GM21526 (cell line): ENCODE data around the gene TNFAIP8.

Experiments used
- ATAC-seq: cut with Tn5 transposase; IDR thresholded peaks from one replicate; pipeline ENCODE4 v1.9.1; 2021; ENCODE audit warnings: moderate library complexity; ENCODE audit not compliant: unreplicated experiment, low FRiP score

The TNFAIP8 gene

DNA sequence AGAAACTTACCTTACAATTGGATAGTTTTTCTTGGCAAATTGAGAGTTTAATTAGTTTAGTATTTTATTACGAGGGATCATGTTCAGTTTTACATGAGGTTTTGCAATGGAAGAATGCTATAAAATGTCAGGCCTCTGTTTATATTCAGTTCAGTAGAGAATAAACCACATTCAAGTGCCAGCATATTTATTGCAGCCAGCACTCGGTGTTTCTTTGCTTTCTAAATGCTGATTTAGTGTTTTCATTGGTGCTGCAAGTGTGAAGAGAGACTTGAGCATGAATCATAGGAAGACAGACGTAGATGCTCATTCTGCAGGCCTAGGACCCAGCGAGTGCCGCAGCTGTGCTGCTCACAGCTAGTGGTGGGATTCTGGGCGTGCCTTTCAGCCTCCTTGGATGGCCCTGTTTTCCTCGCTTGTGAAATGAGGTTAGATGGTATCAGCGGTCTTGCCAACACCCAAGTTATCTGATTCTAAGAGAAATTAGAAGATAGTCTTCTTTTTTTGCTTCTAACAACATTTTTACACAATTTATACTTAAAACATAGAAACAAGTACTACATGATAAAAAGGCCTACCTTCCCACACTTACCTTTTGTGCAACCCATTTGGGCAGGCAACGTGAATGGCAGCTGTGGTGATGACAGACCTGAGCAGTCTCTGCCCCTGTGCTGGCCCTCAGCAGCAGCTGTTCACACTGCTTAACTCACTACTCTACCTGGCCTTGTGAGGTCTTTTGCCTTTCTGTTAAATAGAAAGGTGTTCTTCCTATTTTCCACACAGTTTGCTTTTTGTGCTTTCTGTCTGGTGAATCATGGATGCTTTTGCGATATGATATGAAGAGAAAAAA is 26.8 kb upstream of the TNFAIP8 start:
- no peak for ATAC-seq

DNA sequence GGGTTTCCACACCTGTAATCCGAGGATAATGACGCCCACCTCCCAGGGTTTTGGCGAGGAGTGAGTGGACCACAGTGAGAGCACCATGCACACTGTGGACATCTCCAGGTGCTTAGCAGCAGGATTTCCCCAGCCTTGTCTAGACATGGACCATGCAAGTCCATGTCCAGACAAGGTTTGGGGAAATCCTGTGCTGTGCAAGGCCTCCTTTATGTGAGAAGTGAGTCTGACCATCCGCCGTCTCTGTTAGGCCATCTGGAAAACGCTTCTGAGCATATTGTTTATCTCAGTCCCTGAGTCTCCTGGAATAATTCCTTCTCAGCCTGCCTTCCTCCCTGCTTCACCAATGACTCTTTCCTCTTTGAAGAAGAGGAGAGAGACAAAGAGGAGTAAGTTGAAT is 26.2 kb upstream of the TNFAIP8 start:
- ATAC-seq: no peak

DNA sequence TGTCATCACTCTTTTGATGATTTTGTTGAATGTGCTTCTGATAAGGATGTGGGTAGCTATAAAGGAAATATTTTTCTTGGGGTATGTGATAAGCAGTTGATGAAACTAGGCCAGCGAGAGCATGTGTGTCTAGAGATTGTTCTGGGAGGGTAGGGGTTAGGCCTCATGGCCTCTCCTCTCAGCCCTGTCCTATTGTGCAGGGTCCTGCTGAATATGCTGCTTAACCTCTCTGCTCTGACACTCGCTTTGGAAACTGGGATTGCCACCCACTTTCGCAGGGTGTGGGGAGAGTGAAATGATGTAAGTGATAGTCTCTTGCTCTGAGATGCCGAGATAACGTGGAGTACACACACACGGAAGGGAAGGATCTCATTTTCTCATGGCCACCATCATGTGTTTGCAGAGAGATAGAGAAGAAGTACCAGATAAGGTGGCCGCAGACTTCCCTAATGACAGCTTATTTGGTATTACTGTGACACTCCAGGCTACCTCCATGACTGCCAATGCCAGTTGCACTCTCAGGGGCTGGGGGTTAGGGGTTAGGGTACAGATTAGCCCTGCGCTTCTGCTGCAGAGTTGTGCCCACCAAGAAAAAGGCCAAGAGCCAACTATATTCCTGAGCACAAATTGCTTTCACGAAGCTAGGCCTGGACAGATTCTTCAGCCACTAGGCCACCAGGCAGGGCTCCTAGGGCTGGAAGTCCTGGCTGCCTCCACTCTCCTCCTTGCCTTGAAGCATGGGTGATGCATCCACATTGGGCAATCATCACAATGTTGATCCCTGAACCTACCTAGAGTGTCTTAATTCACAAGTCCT is 25.2 kb upstream of the TNFAIP8 start:
- ATAC-seq: no peak

DNA sequence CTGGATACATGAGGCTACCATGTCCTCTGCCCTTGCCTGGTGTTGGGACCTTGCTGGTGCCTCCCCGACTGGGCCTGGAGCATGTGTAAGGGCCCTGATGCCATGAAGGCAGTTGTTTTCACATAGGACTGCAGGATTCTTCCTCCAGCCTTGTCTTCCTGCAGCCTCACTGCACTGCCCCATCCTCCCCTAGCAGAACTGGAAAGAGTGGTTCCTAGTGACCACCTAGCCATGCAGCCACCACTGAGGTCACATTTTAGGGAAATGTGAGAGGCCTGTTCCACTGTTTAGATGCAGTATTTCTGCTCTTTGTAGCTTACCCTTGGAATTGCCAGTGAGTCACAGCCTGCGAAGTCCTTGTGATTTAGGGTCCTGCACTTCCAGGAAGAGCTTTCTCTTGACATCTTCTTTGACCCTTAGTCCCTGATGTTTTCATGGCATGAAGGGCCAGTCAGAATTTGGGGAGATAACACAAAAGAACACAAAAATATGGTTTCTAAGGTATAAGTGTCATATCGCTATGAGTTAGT is 24.2 kb upstream of the TNFAIP8 start:
- ATAC-seq: no peak

DNA sequence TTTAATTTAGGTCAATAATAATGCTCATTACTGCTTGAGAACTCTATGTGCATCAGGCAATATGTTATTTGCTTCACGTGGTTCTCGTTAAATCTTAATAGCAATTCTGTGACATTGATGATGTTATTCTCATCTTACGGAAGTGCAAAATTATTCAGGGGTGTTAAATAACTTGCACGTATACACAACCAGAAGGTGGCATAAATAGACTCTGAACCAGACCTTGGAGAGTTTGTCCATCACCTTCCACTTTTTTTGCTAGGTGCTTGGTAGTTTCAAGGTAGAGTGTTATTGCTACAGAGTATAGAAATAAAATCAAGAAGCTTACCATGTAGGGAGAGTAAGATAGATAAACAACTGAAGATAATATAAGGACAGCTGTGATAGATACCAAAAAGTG is 23.6 kb upstream of the TNFAIP8 start:
- no peak for ATAC-seq

DNA sequence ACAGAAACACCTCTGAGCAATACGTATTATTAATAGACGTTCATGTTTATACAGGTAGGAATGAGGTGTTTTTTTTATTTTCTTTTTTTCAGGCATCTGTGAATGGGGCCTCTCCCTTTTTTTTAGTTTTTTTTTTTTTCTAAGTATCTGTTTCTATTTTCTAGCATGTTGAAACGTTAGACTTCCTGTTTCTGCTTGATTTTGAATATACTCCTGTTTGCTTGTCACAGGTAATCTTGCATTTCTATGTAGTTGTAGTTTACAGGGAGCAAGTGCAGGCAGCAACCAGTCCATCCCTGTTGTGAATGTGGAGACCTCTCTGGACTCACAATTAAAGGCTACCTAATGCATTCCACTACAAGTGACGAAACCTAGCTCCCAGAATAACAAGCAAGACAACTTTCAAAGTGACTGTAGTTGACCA is 22.8 kb upstream of the TNFAIP8 start:
- peak; percentile 39 for ATAC-seq

DNA sequence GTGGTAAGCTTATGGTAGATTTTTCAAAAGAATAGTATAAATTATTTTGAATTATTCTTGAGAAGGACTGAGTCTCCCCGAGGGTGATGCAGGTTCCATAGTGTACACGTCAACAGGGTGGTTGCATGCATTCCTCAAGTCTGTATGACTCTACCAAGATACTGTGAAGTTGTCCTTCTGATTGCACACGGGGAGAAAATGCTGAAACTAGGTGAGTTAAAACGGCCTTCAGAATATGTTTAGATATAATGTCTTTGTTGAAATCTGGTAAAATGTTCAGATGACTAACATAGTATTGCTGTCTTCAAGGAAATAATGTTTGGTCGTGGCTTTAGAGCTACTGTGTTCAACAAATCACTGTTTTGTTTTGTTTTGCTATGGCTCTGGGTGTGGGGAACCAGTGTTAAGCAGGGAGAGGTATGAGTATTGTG is 22.4 kb upstream of the TNFAIP8 start:
- peak; percentile 15 for ATAC-seq

DNA sequence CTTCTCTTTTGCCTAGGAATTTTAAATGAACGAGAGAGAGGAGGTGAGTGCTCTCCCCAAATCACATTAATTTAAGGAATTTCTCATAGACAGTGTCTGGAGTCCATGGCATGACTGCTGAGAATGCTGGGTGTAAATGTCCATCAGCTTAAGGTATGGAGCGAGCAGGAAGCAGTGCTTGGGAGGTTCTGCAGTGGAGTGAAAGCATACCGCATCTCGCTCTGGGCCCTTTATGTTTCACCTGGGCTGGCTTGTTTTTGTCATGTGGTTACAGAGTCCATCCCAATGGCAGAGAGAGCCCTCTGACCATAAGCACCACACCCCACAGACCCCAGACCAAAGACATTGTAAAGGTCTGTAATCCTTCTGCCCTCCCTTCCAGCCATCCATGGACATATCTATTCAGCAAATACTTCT is 20.6 kb upstream of the TNFAIP8 start:
- no peak for ATAC-seq

DNA sequence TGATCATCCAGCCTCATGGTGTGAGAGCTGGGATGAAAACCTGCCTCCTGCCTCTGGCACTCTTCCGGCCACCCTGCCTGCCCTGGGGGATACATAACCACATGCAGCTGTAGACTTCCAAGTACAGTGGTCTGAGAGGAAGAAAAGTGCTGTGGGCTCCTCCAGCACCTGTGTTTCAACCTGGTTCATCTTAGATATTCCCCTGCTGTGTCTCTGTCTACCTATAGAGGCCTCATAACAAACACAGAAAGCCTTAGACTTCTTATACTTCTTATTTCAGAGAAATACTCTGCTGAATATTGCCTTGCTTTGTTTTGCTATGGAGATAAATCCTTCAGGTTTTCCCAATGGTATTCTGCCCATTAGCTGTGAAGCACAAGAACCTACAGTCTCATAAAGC is 19.6 kb upstream of the TNFAIP8 start:
- no peak for ATAC-seq

DNA sequence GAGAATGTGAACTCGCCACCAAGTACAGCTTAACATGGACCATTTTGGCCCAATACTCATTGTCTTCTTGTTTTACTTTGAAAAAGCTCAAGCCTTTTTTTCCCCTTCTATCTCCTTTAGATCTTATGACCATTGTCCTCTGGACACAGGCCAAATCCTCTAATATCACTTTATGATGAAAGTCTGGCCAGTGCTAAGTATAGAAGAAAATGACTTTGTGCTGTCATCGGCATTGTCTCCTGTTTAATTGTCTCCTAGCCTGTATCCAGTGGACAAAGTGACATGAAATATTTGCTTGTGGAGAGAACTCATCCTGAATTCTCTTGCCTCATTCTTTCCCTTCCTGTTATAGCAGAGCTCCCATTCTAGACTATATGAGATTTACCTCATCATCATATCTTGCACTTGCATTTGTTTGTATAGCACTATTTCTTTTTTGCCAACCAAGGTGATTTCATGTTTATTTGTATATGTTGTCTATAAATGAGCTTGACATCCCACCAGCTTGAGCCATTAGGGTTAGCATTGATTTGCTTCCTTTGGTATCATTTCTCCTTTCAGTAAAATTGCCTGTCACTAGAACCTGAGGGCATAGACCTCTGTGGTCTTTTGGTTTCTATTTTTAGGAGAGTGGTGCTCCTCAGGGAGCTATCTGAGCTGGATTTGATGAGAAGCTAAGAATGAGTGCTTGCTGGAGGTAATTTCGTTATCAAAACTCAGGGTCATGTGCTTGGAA is 18.8 kb upstream of the TNFAIP8 start:
- ATAC-seq: no peak

DNA sequence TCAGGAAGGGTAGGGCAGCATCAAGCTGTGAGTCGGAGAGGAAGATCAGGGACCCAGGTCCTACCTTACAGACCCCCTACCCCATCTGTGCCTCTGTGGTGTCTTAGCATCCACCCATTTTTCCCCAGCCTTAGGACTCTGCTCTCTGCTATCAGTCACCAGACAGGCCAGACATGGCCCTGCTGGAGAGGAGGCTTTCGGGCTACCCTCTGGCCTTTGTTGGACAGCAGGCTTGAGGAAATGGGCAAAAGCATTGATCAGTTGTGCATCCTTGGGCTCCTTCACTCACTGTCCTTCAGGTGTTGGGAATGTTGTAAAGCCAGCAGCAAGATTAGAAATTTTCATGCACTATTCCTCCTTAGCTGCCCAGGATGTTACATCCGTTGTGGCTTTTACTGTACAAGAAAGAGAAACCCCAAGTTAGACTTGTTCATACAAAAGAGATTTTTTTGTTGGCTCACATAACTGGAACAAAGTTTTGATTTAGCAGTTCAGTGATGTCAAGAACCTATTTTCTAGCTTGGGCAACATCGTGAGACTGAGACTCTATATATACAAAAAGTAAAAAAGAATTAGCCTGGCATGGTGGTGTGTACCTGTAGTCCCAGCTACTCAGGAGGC is 17.4 kb upstream of the TNFAIP8 start:
- ATAC-seq: no peak

DNA sequence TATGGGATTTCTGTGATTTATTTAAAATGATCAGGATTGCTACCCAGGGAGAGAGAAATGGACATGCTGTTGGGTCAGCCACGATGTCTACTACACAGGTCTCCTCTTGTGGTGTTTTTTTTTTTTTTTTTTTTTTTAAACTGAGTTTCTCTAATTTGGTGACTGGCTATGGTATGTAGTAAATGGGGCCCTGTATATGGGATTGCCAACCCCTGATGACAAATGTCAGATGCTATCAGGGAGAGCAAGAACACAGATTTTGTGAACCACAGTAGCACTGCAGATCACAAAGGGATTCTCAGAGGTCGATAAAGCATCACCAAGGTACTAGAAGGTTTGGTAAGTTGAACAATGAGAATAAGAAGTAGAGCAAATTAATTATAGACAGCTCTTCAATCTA is 16.5 kb upstream of the TNFAIP8 start:
- ATAC-seq: no peak

DNA sequence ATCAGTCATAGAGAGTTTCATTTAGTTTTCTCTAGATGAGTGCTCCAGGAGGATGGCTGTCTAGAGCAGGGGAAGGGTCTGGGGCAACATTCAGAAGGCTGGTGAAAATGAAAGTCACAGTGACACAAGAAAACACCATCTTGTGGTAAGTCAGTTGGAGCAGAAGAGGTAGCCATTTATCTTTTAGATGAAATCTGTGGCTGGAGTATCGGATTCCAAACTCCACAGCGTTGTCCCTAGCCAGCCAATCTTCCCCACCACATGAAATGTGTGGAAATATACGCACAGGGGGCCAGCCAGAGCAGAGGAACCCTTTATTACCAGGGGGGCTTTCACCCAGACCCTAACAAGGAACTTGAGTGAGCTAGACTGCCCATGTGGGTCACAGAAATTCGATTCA is 15.9 kb upstream of the TNFAIP8 start:
- no peak for ATAC-seq

DNA sequence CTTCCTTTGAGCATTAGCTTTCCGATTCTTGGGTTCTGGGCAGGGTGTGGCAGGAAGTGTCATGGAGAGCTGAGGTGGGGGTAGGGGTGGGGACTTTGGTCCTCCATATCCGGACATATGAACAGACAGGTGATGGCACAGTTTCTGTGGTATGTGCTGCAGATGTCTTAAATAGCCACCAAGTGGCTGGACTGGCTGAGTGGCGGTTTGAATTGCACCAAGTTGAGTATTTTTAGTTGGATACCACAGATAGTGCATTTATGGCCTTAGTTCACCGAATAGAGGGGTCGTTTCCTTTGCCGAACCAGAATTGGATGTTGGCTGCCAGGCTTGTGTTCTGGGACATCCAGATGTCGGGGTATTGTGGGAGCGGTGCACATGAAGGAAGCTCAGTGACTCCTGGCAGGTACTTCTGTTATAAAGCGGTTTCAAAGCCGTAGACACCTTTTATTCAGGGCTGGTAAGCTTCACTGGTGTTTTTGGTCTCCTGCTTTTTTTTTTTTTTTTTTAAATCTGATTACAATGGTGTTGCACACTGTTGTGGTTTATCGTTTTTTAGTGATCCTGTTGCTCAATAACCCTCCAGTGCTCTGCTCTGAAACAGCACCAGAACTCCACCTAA is 15.1 kb upstream of the TNFAIP8 start:
- ATAC-seq: peak; percentile 58

DNA sequence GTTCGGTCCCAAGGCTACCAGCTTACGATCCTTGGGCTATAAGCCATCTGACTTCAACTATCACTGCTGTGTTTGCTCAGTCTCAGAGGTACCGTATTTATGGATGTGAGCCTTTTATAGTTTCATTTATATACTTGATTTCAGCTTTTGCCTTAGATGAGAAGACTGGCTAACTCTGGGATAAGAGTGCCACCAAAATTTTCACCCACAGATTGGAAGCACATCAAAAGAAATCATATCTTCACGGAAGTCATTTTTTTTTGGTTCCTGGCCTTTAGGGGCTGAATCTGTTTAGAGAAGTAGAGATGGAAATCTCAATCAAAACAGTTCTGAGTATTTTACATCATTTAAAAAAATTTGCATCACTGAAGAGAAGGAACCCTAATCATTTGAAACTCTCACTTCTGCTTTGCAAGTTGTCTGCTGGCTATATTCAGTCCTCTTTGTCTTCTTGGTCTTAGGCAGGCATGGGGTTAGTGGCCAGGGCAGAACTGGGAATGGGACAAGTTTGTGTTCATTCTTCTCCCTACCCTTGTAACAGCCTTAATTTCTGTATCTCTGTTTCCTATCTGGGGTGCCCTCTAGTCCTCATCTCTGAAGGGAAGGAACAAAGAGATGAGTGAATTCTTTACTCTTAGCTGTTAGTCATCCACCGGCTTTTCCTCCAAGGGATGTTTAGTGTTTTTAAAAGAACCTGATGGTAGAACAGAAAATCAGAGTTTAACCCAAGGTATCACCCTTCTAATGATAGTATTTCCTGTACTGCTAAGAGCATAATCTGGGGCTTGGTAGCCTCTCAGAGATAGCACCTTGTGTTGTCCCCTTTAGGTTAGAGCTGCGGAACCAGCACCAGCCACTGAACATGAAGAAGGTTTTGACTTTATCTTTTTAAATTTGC is 14.1 kb upstream of the TNFAIP8 start:
- peak; percentile 46 for ATAC-seq

DNA sequence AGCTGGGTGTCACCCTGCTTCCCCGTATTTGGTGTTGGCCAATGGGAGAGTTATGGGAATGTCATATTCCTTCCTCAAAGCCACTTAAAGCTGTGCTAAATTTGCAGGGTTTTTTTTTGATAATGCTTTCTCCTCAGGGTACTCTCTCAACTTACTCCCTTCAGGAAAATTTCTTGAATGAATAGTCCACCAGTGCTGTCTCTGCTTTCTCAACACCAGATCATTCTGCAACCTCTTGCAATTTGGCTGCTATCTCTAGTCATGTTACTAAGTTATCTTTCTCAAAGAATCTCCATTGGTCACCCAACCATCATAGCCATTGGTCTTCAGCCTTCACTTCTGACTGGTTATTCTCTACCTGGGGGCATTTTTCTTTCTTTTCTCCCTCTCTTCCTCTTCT is 13.4 kb upstream of the TNFAIP8 start:
- ATAC-seq: no peak

DNA sequence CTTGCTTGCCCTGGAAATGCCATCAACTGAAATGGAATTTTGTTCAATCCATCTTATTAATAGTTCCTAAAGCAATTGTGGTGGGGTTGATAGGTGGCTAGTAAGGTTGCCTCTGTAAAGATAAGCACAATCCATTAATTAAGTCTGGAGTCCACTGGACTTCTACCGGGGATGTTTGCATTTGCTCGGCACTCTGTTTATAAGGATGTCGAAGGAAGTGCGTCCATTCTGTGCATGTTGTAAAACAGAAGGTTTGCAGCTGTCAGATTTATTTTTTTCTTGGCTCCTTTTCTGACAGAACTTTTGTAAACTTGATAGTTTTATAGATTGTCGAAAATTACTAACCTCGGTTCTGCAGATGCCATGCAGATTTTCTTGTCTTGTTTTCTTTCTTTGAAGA is 12.8 kb upstream of the TNFAIP8 start:
- no peak for ATAC-seq

DNA sequence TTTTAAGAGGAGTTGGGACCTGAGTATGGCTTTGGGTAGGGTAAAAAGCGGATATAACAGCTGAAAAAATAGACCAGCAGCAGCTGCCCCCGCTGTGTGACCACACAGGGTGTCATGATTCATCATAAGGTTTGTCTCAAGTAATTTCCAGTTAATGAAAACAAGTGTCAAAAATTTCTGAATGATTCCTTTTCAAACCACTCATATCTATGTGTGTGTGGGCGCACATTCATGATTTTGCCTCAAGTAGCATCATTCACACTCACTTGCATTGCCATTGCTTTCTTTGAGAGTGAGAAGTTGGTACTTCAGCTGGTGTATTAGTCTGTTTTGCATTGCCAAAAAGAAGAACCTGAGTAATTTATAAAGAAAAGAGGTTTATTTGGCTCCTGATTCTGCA is 12.1 kb upstream of the TNFAIP8 start:
- no peak for ATAC-seq

DNA sequence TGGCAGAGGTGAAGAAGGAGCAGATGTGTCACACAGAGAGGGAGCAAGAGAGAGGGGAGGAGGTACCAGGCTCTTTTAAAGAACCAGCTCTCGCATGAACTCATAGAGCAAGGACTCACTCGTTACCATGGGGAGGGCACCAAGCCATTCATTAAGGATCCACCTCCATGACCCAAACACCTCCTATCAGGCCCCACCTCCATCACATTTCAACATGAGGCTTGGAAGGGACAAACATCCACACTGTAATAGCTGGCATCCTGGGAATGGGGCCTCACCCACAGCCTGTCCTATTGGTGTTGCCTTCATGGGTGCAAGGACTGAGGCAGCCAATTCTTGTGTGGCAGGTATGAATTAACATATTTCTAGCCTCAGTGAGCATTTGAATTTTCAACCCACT is 11.6 kb upstream of the TNFAIP8 start:
- ATAC-seq: no peak
